Neural cell (in vitro differentiated cells): ENCODE results near the gene FBXO30.

ENCODE experiments used
- EP300 ChIP-seq: fragments of 450-650 bp; conservative IDR thresholded peaks from 2 replicates; pipeline ENCODE4 v1.6.1; 2014; ENCODE audit warnings: antibody characterized with exemption, mild to moderate bottlenecking, moderate library complexity; ENCODE audit not compliant: poor library complexity, severe bottlenecking
- EZH2 ChIP-seq: fragments of 200-600, 300-800 bp; shearing (Covaris generic), sonication (generic); IDR thresholded peaks from 2 replicates; pipeline ENCODE4 v1.6.1; 2014; ENCODE audit warnings: antibody characterized with exemption, low read length, borderline replicate concordance, mild to moderate bottlenecking; ENCODE audit not compliant: insufficient read depth, poor library complexity, severe bottlenecking
- MXI1 ChIP-seq: fragments of 450-650 bp; conservative IDR thresholded peaks from 2 replicates; pipeline ENCODE4 v1.6.1; 2014; ENCODE audit warnings: antibody characterized with exemption, mild to moderate bottlenecking; ENCODE audit not compliant: poor library complexity, severe bottlenecking
- POLR2AphosphoS5 ChIP-seq: IDR thresholded peaks from 2 replicates; pipeline ENCODE4 v1.6.1; 2012
- RAD21 ChIP-seq: fragments of 450-650 bp; conservative IDR thresholded peaks from 2 replicates; pipeline ENCODE4 v1.6.1; 2014; ENCODE audit warnings: antibody characterized with exemption, mild to moderate bottlenecking, moderate library complexity
- SMC3 ChIP-seq: fragments of 450-650 bp; conservative IDR thresholded peaks from 2 replicates; pipeline ENCODE4 v1.6.1; 2014; ENCODE audit warnings: antibody characterized with exemption, mild to moderate bottlenecking, moderate library complexity; ENCODE audit not compliant: poor library complexity
- TAF1 ChIP-seq: IDR thresholded peaks from 2 replicates; pipeline ENCODE4 v1.6.1; 2012; ENCODE audit warnings: low read depth
- TF ChIP-seq, protein P1 (sequence below): fragments of 450-650 bp; IDR thresholded peaks from 2 replicates; pipeline ENCODE4 v1.5.1; 2014; ENCODE audit warnings: antibody characterized with exemption, mild to moderate bottlenecking, moderate library complexity; ENCODE audit not compliant: poor library complexity, severe bottlenecking
- TF ChIP-seq, protein P2 (sequence below): IDR thresholded peaks from 2 replicates; pipeline ENCODE4 v1.6.1; 2012; ENCODE audit warnings: borderline replicate concordance

DNA sequence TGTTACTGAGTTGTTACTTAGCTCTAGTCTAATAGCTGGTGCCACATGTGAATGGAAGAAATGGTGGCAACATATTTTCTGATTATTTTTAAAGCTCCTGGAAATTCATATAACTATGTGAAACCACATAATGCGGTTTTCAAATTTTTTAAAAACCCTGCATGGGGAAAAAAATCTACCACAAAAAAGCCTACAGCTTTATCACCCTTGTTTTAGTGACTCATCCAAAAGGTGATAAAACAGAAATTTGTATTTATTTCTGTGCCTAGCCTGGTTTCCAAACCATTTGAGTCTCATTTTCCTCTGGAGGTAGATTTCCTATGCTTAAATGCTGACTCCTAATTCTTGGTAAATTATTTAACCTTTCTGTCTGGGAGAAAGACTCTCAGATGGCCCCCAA, 5.4 kb upstream of the FBXO30 start:
- TF ChIP-seq EZH2 (no peak), POLR2AphosphoS5 (no peak), EP300 (no peak), SMC3 (no peak), TAF1 (no peak), RAD21 (no peak), MXI1 (no peak)
- TF ChIP-seq, protein P1, sequence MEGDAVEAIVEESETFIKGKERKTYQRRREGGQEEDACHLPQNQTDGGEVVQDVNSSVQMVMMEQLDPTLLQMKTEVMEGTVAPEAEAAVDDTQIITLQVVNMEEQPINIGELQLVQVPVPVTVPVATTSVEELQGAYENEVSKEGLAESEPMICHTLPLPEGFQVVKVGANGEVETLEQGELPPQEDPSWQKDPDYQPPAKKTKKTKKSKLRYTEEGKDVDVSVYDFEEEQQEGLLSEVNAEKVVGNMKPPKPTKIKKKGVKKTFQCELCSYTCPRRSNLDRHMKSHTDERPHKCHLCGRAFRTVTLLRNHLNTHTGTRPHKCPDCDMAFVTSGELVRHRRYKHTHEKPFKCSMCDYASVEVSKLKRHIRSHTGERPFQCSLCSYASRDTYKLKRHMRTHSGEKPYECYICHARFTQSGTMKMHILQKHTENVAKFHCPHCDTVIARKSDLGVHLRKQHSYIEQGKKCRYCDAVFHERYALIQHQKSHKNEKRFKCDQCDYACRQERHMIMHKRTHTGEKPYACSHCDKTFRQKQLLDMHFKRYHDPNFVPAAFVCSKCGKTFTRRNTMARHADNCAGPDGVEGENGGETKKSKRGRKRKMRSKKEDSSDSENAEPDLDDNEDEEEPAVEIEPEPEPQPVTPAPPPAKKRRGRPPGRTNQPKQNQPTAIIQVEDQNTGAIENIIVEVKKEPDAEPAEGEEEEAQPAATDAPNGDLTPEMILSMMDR: no peak
- TF ChIP-seq, protein P2, sequence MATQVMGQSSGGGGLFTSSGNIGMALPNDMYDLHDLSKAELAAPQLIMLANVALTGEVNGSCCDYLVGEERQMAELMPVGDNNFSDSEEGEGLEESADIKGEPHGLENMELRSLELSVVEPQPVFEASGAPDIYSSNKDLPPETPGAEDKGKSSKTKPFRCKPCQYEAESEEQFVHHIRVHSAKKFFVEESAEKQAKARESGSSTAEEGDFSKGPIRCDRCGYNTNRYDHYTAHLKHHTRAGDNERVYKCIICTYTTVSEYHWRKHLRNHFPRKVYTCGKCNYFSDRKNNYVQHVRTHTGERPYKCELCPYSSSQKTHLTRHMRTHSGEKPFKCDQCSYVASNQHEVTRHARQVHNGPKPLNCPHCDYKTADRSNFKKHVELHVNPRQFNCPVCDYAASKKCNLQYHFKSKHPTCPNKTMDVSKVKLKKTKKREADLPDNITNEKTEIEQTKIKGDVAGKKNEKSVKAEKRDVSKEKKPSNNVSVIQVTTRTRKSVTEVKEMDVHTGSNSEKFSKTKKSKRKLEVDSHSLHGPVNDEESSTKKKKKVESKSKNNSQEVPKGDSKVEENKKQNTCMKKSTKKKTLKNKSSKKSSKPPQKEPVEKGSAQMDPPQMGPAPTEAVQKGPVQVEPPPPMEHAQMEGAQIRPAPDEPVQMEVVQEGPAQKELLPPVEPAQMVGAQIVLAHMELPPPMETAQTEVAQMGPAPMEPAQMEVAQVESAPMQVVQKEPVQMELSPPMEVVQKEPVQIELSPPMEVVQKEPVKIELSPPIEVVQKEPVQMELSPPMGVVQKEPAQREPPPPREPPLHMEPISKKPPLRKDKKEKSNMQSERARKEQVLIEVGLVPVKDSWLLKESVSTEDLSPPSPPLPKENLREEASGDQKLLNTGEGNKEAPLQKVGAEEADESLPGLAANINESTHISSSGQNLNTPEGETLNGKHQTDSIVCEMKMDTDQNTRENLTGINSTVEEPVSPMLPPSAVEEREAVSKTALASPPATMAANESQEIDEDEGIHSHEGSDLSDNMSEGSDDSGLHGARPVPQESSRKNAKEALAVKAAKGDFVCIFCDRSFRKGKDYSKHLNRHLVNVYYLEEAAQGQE: no peak
